Hepatocyte (in vitro differentiated cells): ENCODE data around the gene LRRD1. TPM values are rescaled to one million over a fixed set of nuclear protein-coding genes. Genes with fewer than 3 reads are reported as not detected.

Experiments used
- DNase-seq: peaks from one replicate; pipeline ENCODE4 v3.0.0-alpha.2; 2016; ENCODE audit warnings: low spot score
- H2AFZ ChIP-seq: fragments of 200-600 bp; sonication (generic); 2 replicates; pipeline ENCODE4 v1.6.0; 2016; ENCODE audit warnings: antibody characterized with exemption, mild to moderate bottlenecking
- H3K27ac ChIP-seq: fragments of 200-600 bp; sonication (generic); 2 replicates; pipeline ENCODE4 v1.5.1; 2016; ENCODE audit warnings: mild to moderate bottlenecking
- H3K27me3 ChIP-seq: fragments of 200-600 bp; sonication (generic); 2 replicates; pipeline ENCODE4 v1.6.1; 2016
- H3K36me3 ChIP-seq: fragments of 200-600 bp; sonication (generic); replicated peaks from 2 replicates; pipeline ENCODE4 v1.5.1; 2016; ENCODE audit warnings: low read depth; ENCODE audit not compliant: insufficient read depth
- H3K4me1 ChIP-seq: fragments of 200-600 bp; sonication (generic); 2 replicates; pipeline ENCODE4 v1.5.1; 2016; ENCODE audit warnings: mild to moderate bottlenecking, moderate library complexity; ENCODE audit not compliant: insufficient read depth
- H3K4me2 ChIP-seq: fragments of 200-600 bp; sonication (generic); 2 replicates; pipeline ENCODE4 v1.6.0; 2016
- H3K4me3 ChIP-seq: fragments of 200-600 bp; sonication (generic); 2 replicates; pipeline ENCODE4 v1.5.1; 2016; ENCODE audit warnings: mild to moderate bottlenecking
- H3K79me2 ChIP-seq: fragments of 200-600 bp; sonication (generic); 2 replicates; pipeline ENCODE4 v1.6.0; 2017; ENCODE audit warnings: mild to moderate bottlenecking
- H3K9me2 ChIP-seq: fragments of 200-600 bp; sonication (generic); replicated peaks from 2 replicates; pipeline ENCODE4 v1.6.0; 2017; ENCODE audit warnings: mild to moderate bottlenecking; ENCODE audit not compliant: insufficient read depth
- H3K9me3 ChIP-seq: fragments of 200-600 bp; sonication (generic); 2 replicates; pipeline ENCODE4 v1.5.1; 2016; ENCODE audit warnings: low read depth, mild to moderate bottlenecking
- H4K20me1 ChIP-seq: fragments of 200-600 bp; sonication (generic); 2 replicates; pipeline ENCODE4 v1.6.0; 2016; ENCODE audit warnings: mild to moderate bottlenecking; ENCODE audit not compliant: insufficient read depth, poor library complexity, severe bottlenecking
- CTCF ChIP-seq: fragments of 200-600 bp; sonication (generic); IDR thresholded peaks from 2 replicates; pipeline ENCODE4 v1.5.1; 2016; ENCODE audit warnings: antibody characterized with exemption, mild to moderate bottlenecking; ENCODE audit not compliant: poor library complexity
- EZH2 ChIP-seq: fragments of 200-600 bp; sonication (generic); IDR thresholded peaks from 2 replicates; pipeline ENCODE4 v1.6.1; 2016; ENCODE audit warnings: antibody characterized with exemption, mild to moderate bottlenecking, borderline replicate concordance
- EZH2phosphoT487 ChIP-seq: fragments of 200-600 bp; sonication (generic); IDR thresholded peaks from one replicate; pipeline ENCODE4 v1.6.1; 2018; ENCODE audit warnings: antibody characterized with exemption, mild to moderate bottlenecking, low read depth, moderate library complexity; ENCODE audit not compliant: unreplicated experiment, severe bottlenecking
- WGBS: methylation state at CpG from one replicate; pipeline ENCODE4 v1.1.6; 2016; ENCODE audit warnings: low lambda C conversion rate; ENCODE audit errors: missing lambda C conversion rate; 5-methylcytosine and 5-hydroxymethylcytosine counted together
- polyA plus RNA-seq: library from polyadenylated mRNA; unstranded; fragments of >200 nt; fragmentation: Nextera tagmentation; extraction: Ambion mirVana; gene quantifications from 2 replicates; pipeline ENCODE4 v1.2.1, GENCODE V29; 2016
- total RNA-seq: library from RNA; depleted of rRNA; stranded (reverse); fragments of >200 nt; gene quantifications from 2 replicates; pipeline ENCODE4 v1.2.3, GENCODE V29; 2014

LRRD1 gene
- 0.08 and 0.77 TPM in 2 replicates for total RNA-seq
- not detected in 2 replicates for polyA plus RNA-seq

- H3K36me3 ChIP-seq, result no peaks in the 10 kb centered on the region
- peak within 1 kb of the TSS; percentile 91 for H3K4me2 ChIP-seq
- H3K27ac ChIP-seq, result peak within 1 kb of the TSS; percentile 62
- H3K4me3 ChIP-seq, result no peak within 1 kb of the TSS
- H3K4me1 ChIP-seq, result no peaks in the 10 kb centered on the region
- peak; percentile 89 for DNase-seq
- TF ChIP-seq EZH2phosphoT487, result no peak
- peak; percentile 85 for TF ChIP-seq CTCF
- H2AFZ ChIP-seq, result peak within 1 kb of the TSS; percentile 90
- H3K9me2 ChIP-seq, result no peaks in the 10 kb centered on the region
- WGBS, result 37% methylated on average over 56 of the region's 60 CpGs
- no peaks in the 10 kb centered on the region for H3K79me2 ChIP-seq
- H3K27me3 ChIP-seq, result no peaks in the 10 kb centered on the region
- no peaks in the 10 kb centered on the region for H4K20me1 ChIP-seq
- no peaks in the 10 kb centered on the region for H3K9me3 ChIP-seq
Measured at GRCh38 chr7:92178928-92179924, at the start of gene LRRD1. Gene LRRD1, minus strand, starts transcription at chr7:92179142. Its CDS starts 13,940 bp downstream, at chr7:92165202.

DNA sequence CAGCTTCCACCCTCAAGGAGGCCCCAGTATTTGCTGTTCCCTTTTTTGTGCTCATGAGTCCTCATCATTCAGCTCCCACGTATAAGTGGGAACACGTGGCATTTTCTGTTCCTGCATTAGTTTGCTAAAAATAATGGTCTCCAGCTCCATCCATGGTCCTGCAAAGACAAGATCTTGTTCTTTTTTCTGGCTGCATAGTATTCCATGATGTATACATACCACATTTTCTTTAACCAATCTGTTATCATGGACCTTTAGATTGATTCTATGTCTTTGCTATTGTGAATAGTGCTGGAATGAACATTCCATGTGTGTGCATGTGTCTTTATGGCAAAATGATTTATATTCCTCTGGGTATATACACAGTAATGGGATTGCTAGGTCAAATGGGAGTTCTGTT lies 49.8 kb upstream of the LRRD1 start:
- no peak overlapping the region for H3K4me2 ChIP-seq
- H3K27ac ChIP-seq, result no peak overlapping the region
- 93% methylated on average over 2 of the region's 2 CpGs for WGBS
- H3K4me1 ChIP-seq, result no peaks in the 10 kb centered on the region
- DNase-seq, result no peak
- no peaks in the 10 kb centered on the region for H3K9me3 ChIP-seq
- TF ChIP-seq EZH2phosphoT487, result no peak
- no peak overlapping the region for H3K4me3 ChIP-seq
- H2AFZ ChIP-seq, result no peak overlapping the region
- H4K20me1 ChIP-seq, result no peaks in the 10 kb centered on the region
- no peaks in the 10 kb centered on the region for H3K27me3 ChIP-seq
- H3K36me3 ChIP-seq, result peaks cover 8% of the 10 kb centered on the region
- no peaks in the 10 kb centered on the region for H3K79me2 ChIP-seq
- H3K9me2 ChIP-seq, result no peaks in the 10 kb centered on the region

DNA sequence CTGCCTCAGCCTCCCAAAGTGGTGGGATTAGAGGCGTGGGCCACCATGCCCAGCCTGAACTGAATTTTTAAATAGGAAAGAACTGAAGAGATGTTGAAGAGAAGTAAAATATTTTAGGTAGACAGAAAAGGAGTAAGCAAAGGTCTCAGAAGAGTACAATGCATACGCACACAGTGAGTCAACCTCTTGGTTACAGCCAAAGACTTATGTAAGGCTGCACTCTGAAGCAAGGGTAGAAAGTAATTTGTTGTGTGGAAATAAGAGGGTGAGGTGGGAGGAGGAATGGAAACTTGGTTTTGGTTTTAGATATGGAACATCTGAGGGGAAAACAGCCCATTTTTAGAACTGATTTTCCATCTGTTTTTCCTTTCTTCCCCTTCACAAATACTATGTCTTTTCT lies 49.2 kb upstream of the LRRD1 start:
- Histone ChIP-seq H4K20me1 (no peaks in the 10 kb centered on the region), H3K79me2 (no peaks in the 10 kb centered on the region), H3K4me3 (no peak overlapping the region), H3K36me3 (peaks cover 8% of the 10 kb centered on the region), H3K27me3 (no peaks in the 10 kb centered on the region), H3K9me3 (no peaks in the 10 kb centered on the region), H3K4me1 (no peaks in the 10 kb centered on the region), H3K9me2 (no peaks in the 10 kb centered on the region), H3K4me2 (no peak overlapping the region), H3K27ac (no peak overlapping the region), H2AFZ (no peak overlapping the region)
- 100% methylated on average over 2 of the region's 2 CpGs for WGBS
- DNase-seq, result no peak
- no peak for TF ChIP-seq EZH2
- no peak for TF ChIP-seq EZH2phosphoT487
- TF ChIP-seq CTCF, result no peak

GRCh38 chr7:92226981-92227380 lies 48.0 kb upstream of the LRRD1 start:
- Histone ChIP-seq H3K9me2 (no peaks in the 10 kb centered on the region), H3K9me3 (no peaks in the 10 kb centered on the region), H3K27me3 (no peaks in the 10 kb centered on the region), H2AFZ (no peak overlapping the region), H3K4me3 (no peak overlapping the region), H4K20me1 (no peaks in the 10 kb centered on the region), H3K36me3 (peaks cover 8% of the 10 kb centered on the region), H3K4me1 (no peaks in the 10 kb centered on the region), H3K4me2 (no peak overlapping the region), H3K27ac (peak overlapping the region; percentile 32), H3K79me2 (no peaks in the 10 kb centered on the region)
- no peak for TF ChIP-seq EZH2
- no peak for TF ChIP-seq CTCF
- no peak for TF ChIP-seq EZH2phosphoT487
- DNase-seq, result no peak
- 84% methylated on average over 4 of the region's 4 CpGs for WGBS
